OCI-LY1 (cell line): Measurements from ENCODE around the gene SORD.
"Not testable (repeated sequence)": the region's sequence is repeated elsewhere in the genome, so short reads cannot be mapped to it uniquely, and the experiment has no call there.

ENCODE experiments used
- EZH2 ChIP-seq: fragments of 200-600 bp; sonication (generic), shearing (Covaris generic); IDR thresholded peaks from 2 replicates; pipeline ENCODE4 v1.8.0; 2017; ENCODE audit warnings: borderline replicate concordance, mixed run types, mild to moderate bottlenecking, antibody characterized with exemption, low read length, moderate library complexity, mixed read lengths
- TF ChIP-seq, protein P1 (sequence below): fragments of 200-600 bp; sonication (generic), shearing (Covaris generic); IDR thresholded peaks from 2 replicates; pipeline ENCODE4 v1.5.1; 2017; ENCODE audit warnings: mild to moderate bottlenecking, antibody characterized with exemption, low read length, moderate library complexity, mixed read lengths

DNA sequence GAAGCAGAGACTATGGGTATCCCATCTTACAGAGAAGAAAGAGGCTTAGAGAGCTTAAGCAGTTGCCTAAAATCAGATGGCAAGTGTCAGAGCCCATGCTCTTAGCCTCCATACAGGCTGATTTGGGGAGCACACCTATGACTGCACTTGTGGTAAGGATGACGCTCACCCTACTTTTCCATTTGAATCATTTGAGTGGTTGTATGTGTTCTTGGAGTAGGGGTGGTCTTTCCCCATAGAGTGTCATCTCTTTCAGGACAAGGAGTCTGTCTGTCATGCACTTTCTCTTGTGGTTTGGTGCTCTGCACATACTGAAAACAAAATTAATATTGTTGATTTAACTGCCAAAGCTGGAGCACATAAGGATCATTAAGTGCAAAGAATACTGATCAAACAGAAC is 35.3 kb upstream of the SORD start:
- TF ChIP-seq, protein P1, sequence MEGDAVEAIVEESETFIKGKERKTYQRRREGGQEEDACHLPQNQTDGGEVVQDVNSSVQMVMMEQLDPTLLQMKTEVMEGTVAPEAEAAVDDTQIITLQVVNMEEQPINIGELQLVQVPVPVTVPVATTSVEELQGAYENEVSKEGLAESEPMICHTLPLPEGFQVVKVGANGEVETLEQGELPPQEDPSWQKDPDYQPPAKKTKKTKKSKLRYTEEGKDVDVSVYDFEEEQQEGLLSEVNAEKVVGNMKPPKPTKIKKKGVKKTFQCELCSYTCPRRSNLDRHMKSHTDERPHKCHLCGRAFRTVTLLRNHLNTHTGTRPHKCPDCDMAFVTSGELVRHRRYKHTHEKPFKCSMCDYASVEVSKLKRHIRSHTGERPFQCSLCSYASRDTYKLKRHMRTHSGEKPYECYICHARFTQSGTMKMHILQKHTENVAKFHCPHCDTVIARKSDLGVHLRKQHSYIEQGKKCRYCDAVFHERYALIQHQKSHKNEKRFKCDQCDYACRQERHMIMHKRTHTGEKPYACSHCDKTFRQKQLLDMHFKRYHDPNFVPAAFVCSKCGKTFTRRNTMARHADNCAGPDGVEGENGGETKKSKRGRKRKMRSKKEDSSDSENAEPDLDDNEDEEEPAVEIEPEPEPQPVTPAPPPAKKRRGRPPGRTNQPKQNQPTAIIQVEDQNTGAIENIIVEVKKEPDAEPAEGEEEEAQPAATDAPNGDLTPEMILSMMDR, result not testable (repeated sequence)
- TF ChIP-seq EZH2, result not testable (repeated sequence)
